ENCODE results near the gene ERCC6L2.

ERCC6L2 gene

DNA sequence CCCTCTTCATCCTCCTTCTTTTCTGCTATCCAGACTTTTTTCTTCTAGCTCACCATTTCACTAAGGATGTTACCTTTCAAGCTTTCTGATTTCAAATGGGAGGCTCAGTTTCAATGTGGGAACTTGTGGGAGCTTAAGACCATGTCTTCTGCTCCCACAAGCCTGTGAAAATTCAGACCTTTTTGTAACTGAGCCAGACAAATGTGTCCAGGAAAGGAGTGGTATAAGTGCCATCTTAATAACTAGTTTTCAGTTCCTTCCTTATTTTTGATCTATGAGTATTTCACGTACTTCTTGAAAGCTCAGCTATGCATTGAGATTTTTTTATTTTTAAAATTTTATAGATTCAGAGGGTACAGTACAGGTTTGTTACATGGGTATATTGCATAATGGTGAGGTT, 4.6 kb upstream of the ERCC6L2 start:
- DNase-seq, result no peak

DNA sequence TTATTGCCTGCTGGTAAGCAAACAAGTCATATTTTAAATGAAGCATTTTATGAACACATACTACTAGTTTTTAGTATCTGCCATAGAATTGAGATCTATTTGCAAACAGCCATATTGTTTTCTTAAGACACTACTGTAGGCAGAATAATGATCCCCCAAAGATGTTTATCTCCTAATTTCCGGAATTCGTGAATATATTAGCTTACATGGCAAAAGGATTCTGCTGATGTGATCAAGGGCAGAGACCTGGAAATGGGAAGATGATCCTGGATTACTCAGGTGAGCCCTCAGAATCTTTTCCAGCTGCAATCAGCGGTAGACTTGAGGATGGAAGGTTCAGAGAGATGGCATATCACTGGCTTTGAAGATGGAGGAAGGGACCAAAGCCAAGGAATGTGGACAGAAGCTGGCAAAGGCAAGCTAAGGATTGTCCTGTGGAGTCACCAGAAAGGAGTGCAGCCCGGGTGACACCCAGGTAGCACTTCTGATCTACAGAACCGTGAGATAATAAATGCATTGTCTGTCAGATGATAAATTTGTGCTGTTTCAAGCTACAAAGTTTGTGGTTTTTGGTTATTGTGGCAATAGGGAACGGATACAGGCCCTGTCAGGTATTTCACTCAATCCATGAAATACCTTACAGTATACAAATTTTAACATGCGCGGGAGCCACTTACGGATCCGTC, 1.0 kb upstream of the ERCC6L2 start:
- no peak for DNase-seq

DNA sequence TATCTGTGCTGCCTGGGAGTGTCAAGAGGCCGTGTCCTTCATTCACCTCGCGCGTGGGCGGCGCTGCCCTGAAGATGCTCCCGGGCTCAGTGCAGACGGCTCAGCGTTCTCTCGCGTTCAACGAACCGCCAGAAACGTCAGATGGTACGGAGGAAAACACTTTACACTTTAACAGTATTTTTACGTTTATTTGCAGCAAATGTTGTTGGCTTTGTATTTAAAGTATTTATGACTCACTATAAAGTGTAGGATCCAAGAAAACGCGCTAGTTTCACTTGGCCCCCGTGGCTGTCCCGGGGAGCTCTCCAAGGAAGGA, 544 bp upstream of the ERCC6L2 start:
- no peak for DNase-seq

DNA sequence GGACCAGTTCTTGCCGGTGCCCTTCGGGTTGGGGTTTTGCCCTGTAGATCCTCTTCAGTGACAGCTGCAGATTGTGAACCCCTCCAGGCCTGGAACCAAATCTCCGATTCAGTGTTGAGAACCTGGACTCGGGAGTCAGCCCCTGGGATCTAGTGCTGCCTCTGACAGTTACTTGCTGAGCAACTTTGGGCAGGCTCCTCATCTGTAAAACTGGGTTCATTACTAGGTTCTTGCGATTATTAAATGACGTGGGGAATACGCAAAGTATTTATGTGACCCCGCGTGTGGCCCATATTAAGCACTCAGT, 600 bp downstream of the ERCC6L2 start:
- no peak for DNase-seq

DNA sequence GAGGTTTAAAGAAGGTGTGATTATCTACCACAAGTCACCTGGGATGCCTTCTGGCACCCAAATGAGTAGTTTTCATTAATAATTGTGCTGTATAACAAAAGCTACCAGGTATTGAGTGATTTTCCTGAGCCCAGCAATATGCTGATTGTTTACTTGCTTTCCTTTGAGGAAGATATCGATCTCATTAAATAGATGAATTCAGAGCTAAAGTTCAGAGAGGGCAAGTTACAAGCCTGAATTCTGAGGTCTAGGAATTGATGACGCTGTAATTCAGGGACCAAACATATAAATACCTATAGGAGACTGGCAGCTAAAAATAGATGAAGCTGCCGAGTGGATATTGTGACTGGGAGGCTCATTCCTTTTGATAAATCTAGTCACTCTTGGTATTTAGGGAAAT, 1.1 kb downstream of the ERCC6L2 start:
- no peak for DNase-seq

DNA sequence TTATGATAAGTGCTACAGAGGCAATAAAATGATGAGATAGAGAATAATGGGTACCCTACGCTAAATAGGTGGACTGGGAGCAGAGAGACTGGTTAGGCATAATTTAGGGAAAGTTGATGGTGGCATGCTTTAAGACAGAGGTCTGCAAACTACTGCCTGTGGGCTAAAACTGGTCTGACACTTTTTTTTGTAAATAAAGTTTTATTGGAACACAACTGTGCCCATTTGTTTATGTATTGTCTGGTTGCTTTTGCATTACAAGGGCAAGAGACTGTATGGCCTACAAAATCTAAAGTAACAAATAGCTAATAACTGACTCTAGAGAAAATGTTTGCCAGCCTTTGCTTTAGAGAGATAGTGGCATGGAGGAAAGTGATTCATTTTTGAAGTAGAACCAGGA, 2.5 kb downstream of the ERCC6L2 start:
- no peak for DNase-seq

DNA sequence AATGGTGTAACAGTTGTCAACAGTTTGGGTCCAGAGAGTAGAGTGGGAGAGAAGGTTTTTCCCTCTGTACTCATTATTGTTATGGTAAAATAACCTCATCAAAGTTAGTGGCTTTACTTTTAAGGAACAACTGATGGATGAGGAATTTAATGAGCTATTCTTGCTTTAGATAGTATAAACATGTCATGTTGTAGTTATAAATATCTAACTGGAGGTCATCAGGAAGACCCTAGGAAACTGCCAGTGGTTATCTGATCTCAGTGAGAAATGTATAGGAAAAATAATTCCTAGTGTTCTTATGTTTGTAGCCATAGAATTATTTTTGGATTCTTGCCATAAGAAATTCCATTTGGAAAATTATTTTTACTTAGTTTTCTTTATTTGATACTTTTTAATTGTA, 4.1 kb downstream of the ERCC6L2 start:
- no peak for DNase-seq

DNA sequence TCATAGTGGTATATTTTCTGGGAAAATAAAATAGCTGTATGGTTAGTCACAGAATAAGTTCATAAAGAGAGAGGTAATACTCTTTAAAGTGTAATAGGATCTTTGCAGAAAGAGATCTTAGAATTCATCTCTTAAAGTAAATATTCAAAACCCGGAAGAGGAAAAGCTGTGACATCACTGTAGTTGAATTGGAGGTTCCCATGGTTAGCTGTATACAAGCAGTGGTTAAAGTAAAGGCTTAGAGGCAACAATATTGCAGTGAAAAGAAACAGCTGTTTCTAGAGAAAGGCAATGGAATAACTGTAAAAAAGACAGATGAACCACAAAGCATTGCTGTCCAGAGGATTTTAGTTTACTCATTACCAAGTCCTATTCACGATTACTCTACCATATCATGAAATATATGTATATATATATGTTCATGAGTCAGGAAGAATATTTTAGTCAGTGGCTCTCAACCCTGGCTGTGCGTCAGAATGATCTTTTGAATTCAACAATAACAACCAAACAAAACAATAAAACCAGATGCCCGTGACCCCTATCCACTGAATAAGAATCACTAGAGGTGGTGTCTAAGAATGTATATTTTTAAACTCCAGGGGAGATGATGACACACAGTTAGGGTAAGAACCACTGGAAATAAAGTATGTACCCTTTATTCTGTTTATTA, 4.7 kb downstream of the ERCC6L2 start:
- DNase-seq, result no peak

DNA sequence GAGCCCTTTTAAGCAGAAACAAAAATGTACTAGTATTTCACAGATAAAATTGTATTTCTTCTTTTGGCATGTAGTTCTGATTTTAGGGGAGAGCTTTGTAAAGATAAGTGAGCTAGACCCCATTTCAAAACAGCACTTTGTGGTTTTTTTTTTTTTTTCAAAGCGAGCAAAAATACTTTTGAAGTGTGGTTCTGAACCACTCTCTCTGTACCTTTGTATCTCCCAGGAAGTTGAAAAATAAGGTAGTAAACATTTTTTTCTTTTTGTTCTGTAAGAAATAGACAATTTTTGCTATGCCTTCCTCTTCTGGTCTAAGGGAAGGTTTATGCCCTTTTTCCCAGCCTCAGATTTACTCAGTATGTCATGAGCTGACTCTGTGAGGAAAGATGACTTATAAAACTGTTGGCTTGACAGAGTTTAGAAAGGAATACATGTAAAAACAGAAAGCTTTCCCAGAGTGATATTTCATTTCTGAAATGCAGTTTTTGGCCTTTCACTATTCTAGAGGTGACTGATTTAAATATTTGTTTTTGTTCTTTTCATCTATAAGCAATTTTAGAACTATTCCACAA, 12.5 kb downstream of the ERCC6L2 start:
- no peak for DNase-seq

DNA sequence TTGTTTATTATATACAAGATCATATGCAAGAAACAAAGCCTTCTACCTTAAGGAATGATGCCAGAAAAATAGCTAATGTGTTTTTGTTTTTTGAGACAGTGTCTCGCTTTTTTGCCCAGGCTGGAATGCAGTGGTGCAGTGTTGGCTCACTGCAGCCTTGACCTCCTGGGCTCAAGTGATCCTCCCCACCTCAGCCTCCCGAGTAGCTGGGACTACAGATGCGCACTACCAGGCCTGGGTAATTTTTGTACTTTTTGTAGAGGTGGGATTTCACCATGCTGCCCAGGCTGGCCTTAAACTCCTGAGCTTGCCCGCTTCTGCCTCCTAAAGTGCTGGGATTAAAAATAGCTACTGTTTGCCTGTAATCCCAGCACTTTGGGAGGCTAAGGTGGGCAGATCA, 15.1 kb downstream of the ERCC6L2 start:
- DNase-seq, result no peak

DNA sequence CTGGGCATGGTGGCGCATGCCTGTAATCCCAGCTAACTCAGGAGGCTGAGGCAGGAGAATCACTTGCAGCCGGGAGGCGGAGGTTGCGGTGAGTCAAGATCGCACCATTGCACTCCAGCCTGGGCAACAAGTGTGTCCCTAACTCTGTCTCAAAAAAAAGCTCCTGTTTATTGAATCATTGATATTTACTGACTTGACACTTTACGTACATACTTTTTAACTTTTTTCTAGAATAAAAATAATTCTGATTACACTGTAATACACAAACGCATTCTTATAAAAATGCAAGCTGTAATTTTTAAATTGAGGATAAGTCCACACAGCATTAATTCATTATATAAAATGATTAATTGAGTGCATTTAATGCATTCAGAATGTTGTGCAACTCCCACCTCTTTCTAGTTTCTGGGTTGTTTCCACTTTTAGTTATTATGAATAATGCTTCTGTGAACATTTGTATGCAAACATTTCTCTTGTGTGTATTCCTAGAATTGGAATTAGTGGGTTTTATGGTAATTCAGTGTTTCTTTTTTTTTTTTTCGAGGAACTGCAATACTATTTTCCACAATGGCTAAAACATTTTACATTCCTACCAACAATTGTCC, 15.7 kb downstream of the ERCC6L2 start:
- no peak for DNase-seq

DNA sequence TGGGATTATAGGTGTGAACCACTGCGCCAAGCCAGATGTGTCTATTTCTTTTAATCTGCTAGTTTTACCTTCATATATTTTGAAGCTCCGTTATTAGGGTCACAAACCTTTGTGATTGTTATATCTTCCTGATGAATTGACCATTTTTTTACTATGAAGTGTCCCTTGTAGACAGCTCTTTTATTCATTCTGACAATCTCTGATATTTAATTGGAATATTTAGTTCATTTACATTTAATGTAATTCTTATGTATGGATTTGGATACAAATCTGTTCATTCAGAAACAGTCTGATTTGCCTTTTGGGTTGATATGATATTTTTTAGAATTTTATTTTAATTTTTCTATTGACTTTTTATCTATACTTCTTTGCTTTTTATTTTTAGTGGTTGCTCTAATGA, 17.2 kb downstream of the ERCC6L2 start:
- DNase-seq, result no peak

DNA sequence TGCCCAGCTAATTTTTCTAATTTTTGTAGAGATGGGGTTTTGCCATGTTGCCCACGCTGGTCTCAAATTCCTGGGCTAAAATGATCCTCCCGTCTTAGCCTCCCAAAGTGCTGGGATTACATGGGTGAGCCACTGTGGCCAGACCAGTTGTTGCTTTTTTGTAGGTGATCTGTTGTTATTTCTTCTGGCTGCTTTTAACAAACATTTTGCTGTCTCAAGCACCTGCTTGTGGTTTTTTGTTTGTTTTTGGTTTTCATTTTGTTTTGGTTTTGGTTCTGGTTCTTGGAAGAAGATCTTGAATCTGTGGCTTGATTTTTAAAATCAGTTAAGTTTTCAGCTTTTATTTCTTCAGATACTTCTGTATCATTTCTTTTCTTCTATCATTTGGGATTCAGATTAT, 21.1 kb downstream of the ERCC6L2 start:
- no peak for DNase-seq

DNA sequence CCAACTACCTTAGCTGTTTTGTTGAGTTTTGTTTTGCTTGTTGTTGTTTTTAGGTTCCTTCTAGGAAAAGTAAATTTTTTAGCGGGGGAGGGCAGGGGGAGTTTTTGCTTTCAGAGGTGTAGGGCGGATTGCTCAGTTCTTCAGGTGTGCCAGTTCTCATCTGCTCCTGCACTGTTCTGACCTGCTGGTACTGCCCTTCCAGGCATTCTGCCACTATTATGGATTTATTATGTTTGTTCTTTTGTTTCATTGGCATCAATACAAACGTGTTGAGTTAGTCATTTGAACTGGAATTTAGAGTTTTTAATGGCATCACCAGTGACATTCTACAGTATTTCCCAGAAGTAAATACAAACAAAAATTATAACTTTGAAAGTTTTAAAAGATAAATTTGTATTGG, 26.0 kb downstream of the ERCC6L2 start:
- DNase-seq, result no peak

DNA sequence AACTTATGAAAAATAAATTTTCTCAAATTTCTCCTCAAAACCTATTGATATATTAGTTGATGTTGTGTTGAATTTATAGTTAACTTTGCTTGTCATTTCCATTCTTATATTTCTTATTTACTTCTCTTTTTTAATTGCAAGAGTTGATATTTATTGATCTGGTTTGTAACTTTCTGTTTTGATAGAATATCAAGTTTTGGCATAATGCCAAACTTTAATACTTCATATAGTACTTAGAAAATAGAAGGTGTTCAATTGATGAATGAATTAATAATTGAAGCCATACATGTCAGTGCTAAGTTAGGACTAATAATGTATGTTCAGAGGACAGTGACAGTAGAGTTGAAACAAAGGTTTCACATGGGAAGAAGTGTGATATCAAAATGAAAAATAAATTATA, 27.9 kb downstream of the ERCC6L2 start:
- no peak for DNase-seq

DNA sequence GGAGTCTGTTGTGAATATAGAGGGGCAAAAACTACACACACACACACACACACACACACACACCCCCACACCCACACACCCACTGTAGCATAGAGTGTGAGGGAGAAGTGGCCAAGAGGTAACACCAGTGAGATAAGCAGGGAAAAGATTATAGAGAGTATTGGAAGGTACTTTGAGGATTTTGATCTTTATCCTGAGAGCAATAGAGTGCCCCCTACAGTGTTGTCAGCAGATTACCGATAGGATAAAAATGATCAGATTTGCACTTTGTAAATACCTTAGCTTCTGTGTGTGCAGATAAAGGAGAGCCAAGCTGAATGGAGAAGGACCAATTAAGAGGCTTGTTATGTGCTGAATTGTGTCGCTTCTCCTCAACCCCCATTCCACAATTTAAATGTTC, 32.3 kb downstream of the ERCC6L2 start:
- DNase-seq, result no peak

DNA sequence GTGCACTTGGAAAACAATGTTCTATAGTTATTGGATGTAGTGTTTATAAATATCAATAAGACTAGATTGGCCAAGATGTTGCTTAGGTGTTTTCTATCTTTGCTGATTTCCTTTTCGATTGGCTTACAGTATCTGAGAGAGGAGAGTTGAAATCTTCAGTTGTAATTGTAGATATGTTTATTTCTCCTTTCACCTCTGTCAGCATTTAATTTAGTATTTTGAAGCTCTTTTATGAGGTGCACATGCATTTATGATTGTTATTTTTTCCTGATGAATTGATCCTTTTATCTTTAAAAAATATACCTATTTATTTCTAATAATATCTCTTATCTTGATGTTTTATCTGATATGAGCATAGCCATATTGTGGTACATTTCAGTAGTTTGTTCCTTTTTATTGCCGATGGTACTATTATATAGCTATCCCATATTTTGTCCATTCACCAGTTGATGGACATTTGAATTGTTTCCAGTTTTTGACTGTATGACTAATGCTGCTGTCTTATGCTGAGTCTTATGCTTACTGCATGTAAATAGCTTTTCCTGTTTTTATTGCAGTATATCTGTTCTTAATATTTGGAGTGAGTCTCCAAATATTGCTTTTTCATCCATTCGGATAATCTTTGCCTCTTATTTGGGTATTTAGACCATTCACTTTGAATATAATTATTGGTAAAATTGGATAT, 34.7 kb downstream of the ERCC6L2 start:
- no peak for DNase-seq

DNA sequence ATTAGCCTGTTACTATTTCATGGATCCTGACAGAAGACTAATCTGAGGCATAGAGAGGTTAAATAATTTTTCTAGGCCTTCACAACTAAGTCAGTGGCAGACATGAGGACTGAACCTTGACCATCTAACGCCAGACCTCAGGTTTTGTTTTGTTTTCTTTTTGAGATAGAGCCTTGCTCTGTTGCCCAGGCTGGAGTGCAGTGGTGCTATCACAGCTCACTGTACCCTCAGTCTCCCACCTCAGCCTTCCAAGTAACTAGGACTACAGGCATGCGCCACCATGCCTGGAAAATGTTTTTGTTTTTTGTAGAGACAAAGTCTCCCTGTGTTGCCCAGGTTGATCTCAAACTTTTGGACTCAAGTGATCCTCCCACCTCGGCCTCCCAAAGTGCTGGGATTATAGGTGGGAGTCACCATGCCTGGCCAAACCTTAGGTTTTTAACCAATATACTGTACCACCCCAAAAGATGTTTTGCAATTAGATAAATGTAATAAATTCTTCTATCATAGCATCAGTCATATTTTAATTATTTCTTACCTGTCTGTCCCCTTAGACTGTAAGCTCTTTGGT, 35.4 kb downstream of the ERCC6L2 start:
- DNase-seq, result no peak

DNA sequence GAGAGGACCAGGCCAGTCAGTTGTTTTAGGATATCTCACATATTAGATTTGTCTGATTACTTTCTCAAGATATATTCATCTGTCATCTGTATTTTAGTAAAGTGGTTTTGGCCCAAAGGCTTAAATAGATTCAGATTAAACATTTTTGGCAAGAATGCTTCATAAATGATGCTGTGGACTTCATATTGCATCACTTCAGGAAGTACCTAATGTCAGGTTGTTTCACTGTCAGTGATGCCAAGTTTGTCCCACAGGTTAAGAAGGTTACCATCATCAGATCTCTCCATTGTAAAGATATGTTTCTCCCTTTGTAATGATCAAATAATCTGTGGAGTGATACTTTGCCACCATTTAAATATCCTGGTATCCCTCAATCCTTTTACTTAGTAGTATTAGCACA, 37.3 kb downstream of the ERCC6L2 start:
- no peak for DNase-seq

DNA sequence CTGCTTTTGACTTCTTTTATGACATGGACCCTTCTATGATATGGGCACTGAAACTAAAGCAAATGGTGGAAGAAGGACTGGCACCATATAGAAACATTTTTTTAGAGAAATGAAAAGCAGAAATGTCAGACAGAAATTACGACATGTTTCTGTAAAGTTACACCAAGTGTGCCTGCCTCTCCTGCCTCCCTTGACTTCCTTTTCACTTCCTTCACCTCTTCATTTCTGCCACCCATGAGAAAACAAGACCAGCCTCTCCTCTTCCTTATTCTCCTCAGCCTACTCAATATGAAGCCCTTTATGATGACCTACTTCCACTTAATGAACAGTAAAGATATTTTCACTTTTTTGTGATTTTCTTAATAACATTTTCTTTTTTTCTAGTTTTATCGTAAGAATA, 44.5 kb downstream of the ERCC6L2 start:
- DNase-seq, result no peak

DNA sequence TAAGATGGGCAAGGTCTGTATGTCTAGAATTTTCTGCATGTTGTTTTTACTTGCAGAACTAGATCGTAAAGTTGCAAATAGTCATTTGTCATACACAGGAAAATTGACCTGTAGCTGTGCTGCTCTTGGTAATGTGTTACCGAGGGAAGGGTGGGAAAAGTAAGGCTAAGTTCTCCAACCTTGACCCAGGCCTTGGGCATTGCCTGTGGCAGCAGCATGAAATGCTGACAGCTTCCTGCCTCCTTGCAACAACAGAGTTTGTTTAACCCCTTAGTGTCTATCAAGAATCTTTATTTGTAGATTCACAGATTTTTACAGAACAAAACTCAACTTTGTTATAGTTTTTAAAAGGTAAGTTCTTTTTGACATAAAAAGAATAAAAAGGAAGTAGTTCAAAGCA, 48.3 kb downstream of the ERCC6L2 start:
- DNase-seq, result no peak

DNA sequence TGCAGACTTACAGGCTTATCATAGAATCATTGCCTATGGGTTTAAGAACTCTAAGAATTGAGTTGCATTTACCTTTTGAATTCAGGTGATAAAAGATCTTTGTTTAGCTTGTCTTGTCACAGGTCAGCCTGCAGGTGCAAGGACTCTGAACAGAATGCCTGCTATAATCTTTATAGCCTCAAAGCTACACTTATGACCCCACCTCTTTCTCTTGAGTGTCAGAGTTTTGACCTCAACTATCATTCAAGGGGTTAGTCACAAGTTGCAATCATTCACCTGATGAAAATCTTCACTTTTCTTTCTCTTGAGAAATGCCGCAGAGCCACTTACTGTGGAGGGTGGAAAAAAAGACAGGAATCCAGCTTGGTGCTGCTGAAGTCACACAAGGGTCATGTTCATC, 49.5 kb downstream of the ERCC6L2 start:
- no peak for DNase-seq

DNA sequence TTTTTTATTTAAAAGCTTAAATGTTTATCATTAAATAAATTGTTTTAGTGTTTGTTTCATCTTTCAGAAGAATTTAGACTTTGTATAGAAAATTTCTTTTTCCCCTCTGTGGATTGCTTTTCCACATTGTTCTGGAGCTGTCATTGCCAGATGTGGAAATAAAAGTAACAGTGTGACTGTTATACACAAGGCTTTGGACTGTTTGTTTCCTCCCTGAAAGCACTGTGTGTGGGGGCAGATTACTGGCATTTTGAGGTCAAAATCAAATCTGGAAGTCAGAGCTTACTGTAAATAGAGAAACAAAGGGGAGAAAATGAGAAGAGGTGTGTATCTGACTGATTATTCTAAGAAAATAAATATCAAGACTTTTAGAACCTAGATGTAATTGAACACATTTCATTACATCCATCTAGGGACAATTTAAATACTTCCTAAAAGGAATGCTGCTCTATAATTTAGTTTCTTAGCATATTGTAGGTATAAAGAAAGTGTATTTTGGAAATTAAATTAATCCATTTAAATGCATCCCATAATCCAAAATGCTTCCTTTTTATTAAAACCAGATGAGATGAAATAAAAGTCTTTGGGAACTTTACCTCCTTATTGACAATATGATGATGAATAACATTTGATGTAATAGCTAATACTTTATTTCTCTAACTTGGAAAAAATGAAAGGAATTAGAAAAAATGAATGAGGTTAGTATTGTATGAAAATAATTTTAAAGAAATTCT, 51.9 kb downstream of the ERCC6L2 start:
- no peak for DNase-seq

Measured in DMS79 (cell line).